Neuronal stem cell (in vitro differentiated cells): ENCODE results near the gene WSB1.

Experiments used
- DNase-seq: peaks from one replicate; pipeline ENCODE4 v3.0.0-alpha.2; 2013; ENCODE audit warnings: low spot score
- H2AFZ ChIP-seq: one replicate; pipeline ENCODE4 v1.6.1; 2013; ENCODE audit warnings: mild to moderate bottlenecking, low read length, inconsistent platforms
- H2AK5ac ChIP-seq: 2 replicates; pipeline ENCODE4 v1.6.1; 2013; ENCODE audit warnings: low read depth, mild to moderate bottlenecking, inconsistent platforms, low read length, moderate library complexity, mixed read lengths
- H2BK120ac ChIP-seq: 2 replicates; pipeline ENCODE4 v1.6.1; 2013; ENCODE audit warnings: low read depth, mild to moderate bottlenecking, inconsistent platforms, low read length, moderate library complexity, mixed read lengths
- H2BK12ac ChIP-seq: one replicate; pipeline ENCODE4 v1.6.1; 2013; ENCODE audit warnings: low read length, inconsistent platforms
- H2BK15ac ChIP-seq: 2 replicates; pipeline ENCODE4 v1.6.1; 2013; ENCODE audit warnings: mild to moderate bottlenecking, low read length, inconsistent platforms, mixed read lengths
- H2BK5ac ChIP-seq: one replicate; pipeline ENCODE4 v1.6.1; 2013; ENCODE audit warnings: inconsistent platforms, mild to moderate bottlenecking, low read length, moderate library complexity
- H3K14ac ChIP-seq: one replicate; pipeline ENCODE4 v1.6.1; 2013; ENCODE audit warnings: low read length, inconsistent platforms
- H3K18ac ChIP-seq: 2 replicates; pipeline ENCODE4 v1.6.1; 2013; ENCODE audit warnings: low read length, inconsistent platforms
- H3K23ac ChIP-seq: 2 replicates; pipeline ENCODE4 v1.6.1; 2013; ENCODE audit warnings: low read depth, mild to moderate bottlenecking, mixed read lengths, low read length, inconsistent platforms; ENCODE audit not compliant: poor library complexity
- H3K27ac ChIP-seq: replicated peaks from 3 replicates; pipeline ENCODE4 v1.5.1; 2013; ENCODE audit warnings: low read length, inconsistent platforms
- H3K27me3 ChIP-seq, 3 experiments: 2 replicates each; pipeline ENCODE4 v1.6.1; 2013; ENCODE audit warnings: low read length in 3 of 3, mild to moderate bottlenecking in 2 of 3, inconsistent platforms in 1 of 3, low read depth in 1 of 3, mixed read lengths in 1 of 3, moderate library complexity in 1 of 3; ENCODE audit not compliant: control insufficient read depth in 3 of 3, insufficient read depth in 3 of 3
- H3K36me3 ChIP-seq, 2 donors: replicated peaks in 1 of 2; 2 replicates each; pipeline ENCODE4 v1.6.1; 2013; ENCODE audit warnings: low read length in 2 of 2; ENCODE audit not compliant: control insufficient read depth in 2 of 2, insufficient read depth in 2 of 2
- H3K4ac ChIP-seq: 2 replicates; pipeline ENCODE4 v1.6.1; 2013; ENCODE audit warnings: inconsistent platforms, mild to moderate bottlenecking, low read length, moderate library complexity
- H3K4me1 ChIP-seq, 2 donors: 1 replicate in 1 of 2; 2 replicates in 1 of 2; pipeline ENCODE4 v1.6.1; 2013; ENCODE audit warnings: low read length in 2 of 2, low read depth in 1 of 2; ENCODE audit not compliant: control insufficient read depth in 2 of 2, insufficient read depth in 1 of 2
- H3K4me2 ChIP-seq: one replicate; pipeline ENCODE4 v1.6.1; 2013; ENCODE audit warnings: mild to moderate bottlenecking, low read length, inconsistent platforms; ENCODE audit not compliant: insufficient read depth, poor library complexity, severe bottlenecking
- H3K4me3 ChIP-seq, 2 donors: 2 replicates each; pipeline ENCODE4 v1.5.1; 2013; ENCODE audit warnings: low read length in 2 of 2, mild to moderate bottlenecking in 2 of 2, inconsistent platforms in 1 of 2, moderate library complexity in 1 of 2
- H3K79me1 ChIP-seq: one replicate; pipeline ENCODE4 v1.6.1; 2013; ENCODE audit warnings: low read depth, mild to moderate bottlenecking, inconsistent platforms, low read length, moderate library complexity
- H3K9ac ChIP-seq: one replicate; pipeline ENCODE4 v1.6.1; 2013; ENCODE audit warnings: mild to moderate bottlenecking, low read depth, low read length, inconsistent platforms; ENCODE audit not compliant: poor library complexity
- H3K9me3 ChIP-seq, 2 donors: replicated peaks in 1 of 2; 2 replicates each; pipeline versions ENCODE3 to v1.6.1; 2013; ENCODE audit warnings: low read length in 2 of 2, mild to moderate bottlenecking in 2 of 2, inconsistent platforms in 1 of 2, low read depth in 1 of 2, mixed read lengths in 1 of 2, moderate library complexity in 1 of 2; ENCODE audit not compliant: control insufficient read depth in 2 of 2, insufficient read depth in 1 of 2
- H4K8ac ChIP-seq: one replicate; pipeline ENCODE4 v1.6.1; 2013; ENCODE audit warnings: low read depth, mild to moderate bottlenecking, inconsistent platforms, low read length, moderate library complexity
- H4K91ac ChIP-seq: one replicate; pipeline ENCODE4 v1.6.1; 2013; ENCODE audit warnings: low read length, low read depth, mild to moderate bottlenecking, inconsistent platforms; ENCODE audit not compliant: poor library complexity
- WGBS, 2 donors: extraction: QIAGEN DNeasy Blood & Tissue Kit; methylation state at CpG; one replicate each; pipeline ENCODE4 v1.1.7; 2013; ENCODE audit warnings: missing lambda C conversion rate in 2 of 2, mixed read lengths in 1 of 2; ENCODE audit not compliant: insufficient read length in 2 of 2, insufficient replicate concordance in 1 of 2; ENCODE audit errors: extremely low coverage in 2 of 2; 5-methylcytosine and 5-hydroxymethylcytosine counted together

Gene WSB1

GRCh38 chr17:27333410-27333980, 39.6 kb downstream of the WSB1 start:
- Histone ChIP-seq H3K79me1 (no peaks in the 10 kb centered on the region), H3K27ac (no peak overlapping the region), H2BK15ac (no peak overlapping the region), H2BK12ac (no peak overlapping the region), H3K4ac (no peak overlapping the region), H2AFZ (peak overlapping the region; percentile 99), H4K8ac (no peak overlapping the region), H3K9me3 (no peaks in the 10 kb centered on the region), H3K36me3 (no peaks in the 10 kb centered on the region), H3K4me2 (peak overlapping the region; percentile 77), H2BK120ac (no peak overlapping the region), H3K4me1 (peaks cover 5 to 14% of the 10 kb centered on the region in 2 donors), H4K91ac (no peak overlapping the region), H3K23ac (no peak overlapping the region), H3K18ac (no peak overlapping the region), H2BK5ac (no peak overlapping the region), H3K14ac (no peak overlapping the region), H3K4me3 (peak overlapping the region; percentile 56 to 75), H3K9ac (no peak overlapping the region), H2AK5ac (no peak overlapping the region), H3K27me3 (no peaks in the 10 kb centered on the region)
- no CpG with 5 or more reads among the region's 11 CpGs for WGBS, 2 donors
- DNase-seq = no peak

- Histone ChIP-seq H3K4me3 (no peak overlapping the region), H3K9ac (no peak overlapping the region), H3K4ac (no peak overlapping the region), H2BK120ac (no peak overlapping the region), H2AFZ (no peak overlapping the region), H3K36me3 (no peaks in the 10 kb centered on the region), H3K4me2 (no peak overlapping the region), H2BK12ac (no peak overlapping the region), H3K27ac (no peak overlapping the region), H3K79me1 (no peaks in the 10 kb centered on the region), H3K9me3 (no peaks in the 10 kb centered on the region), H3K4me1 (peaks cover 8 to 15% of the 10 kb centered on the region in 2 donors), H2AK5ac (no peak overlapping the region), H3K14ac (no peak overlapping the region), H2BK5ac (no peak overlapping the region), H4K8ac (no peak overlapping the region), H3K27me3 (no peaks in the 10 kb centered on the region), H3K18ac (no peak overlapping the region), H3K23ac (no peak overlapping the region), H4K91ac (no peak overlapping the region), H2BK15ac (no peak overlapping the region)
- WGBS, 2 donors = no CpG with 5 or more reads among the region's 3 CpGs
- DNase-seq = no peak
These were observed 42.3 kb downstream of the WSB1 start for GRCh38 chr17:27336184-27336583.

GRCh38 chr17:27338536-27338985, 44.6 kb downstream of the WSB1 start:
- no peaks in the 10 kb centered on the region for H3K27me3 ChIP-seq
- H3K9me3 ChIP-seq = no peaks in the 10 kb centered on the region
- no peak overlapping the region for H3K4ac ChIP-seq
- no peak overlapping the region for H4K91ac ChIP-seq
- H3K18ac ChIP-seq = no peak overlapping the region
- H3K14ac ChIP-seq = no peak overlapping the region
- no peak overlapping the region for H3K27ac ChIP-seq
- no peak overlapping the region for H2BK120ac ChIP-seq
- no peak overlapping the region for H3K23ac ChIP-seq
- H2AFZ ChIP-seq = no peak overlapping the region
- H3K4me3 ChIP-seq = no peak overlapping the region
- H3K79me1 ChIP-seq = no peaks in the 10 kb centered on the region
- no peak overlapping the region for H3K9ac ChIP-seq
- no peak overlapping the region for H2AK5ac ChIP-seq
- DNase-seq = no peak
- H3K4me1 ChIP-seq = peaks cover 3 to 5% of the 10 kb centered on the region in 2 donors
- H2BK5ac ChIP-seq = no peak overlapping the region
- H4K8ac ChIP-seq = no peak overlapping the region
- WGBS, 2 donors = no CpG with 5 or more reads among the region's 9 CpGs
- H3K4me2 ChIP-seq = no peak overlapping the region
- H3K36me3 ChIP-seq = no peaks in the 10 kb centered on the region
- H2BK15ac ChIP-seq = no peak overlapping the region
- no peak overlapping the region for H2BK12ac ChIP-seq

GRCh38 chr17:27339198-27339835, 45.4 kb downstream of the WSB1 start:
- no peak overlapping the region for H2AFZ ChIP-seq
- H4K91ac ChIP-seq = no peak overlapping the region
- no peak overlapping the region for H3K4me3 ChIP-seq
- H3K4ac ChIP-seq = no peak overlapping the region
- no peak overlapping the region for H3K4me2 ChIP-seq
- H3K27ac ChIP-seq = no peak overlapping the region
- H3K14ac ChIP-seq = no peak overlapping the region
- no peak overlapping the region for H2BK5ac ChIP-seq
- H3K18ac ChIP-seq = no peak overlapping the region
- DNase-seq = no peak
- no peaks in the 10 kb centered on the region for H3K27me3 ChIP-seq
- H3K4me1 ChIP-seq = peaks cover 3 to 5% of the 10 kb centered on the region in 2 donors
- no peak overlapping the region for H2BK12ac ChIP-seq
- no peak overlapping the region for H3K9ac ChIP-seq
- no peak overlapping the region for H4K8ac ChIP-seq
- no CpG with 5 or more reads among the region's 9 CpGs for WGBS, 2 donors
- no peak overlapping the region for H2BK120ac ChIP-seq
- H2BK15ac ChIP-seq = no peak overlapping the region
- no peaks in the 10 kb centered on the region for H3K79me1 ChIP-seq
- no peaks in the 10 kb centered on the region for H3K9me3 ChIP-seq
- no peak overlapping the region for H3K23ac ChIP-seq
- no peaks in the 10 kb centered on the region for H3K36me3 ChIP-seq
- H2AK5ac ChIP-seq = no peak overlapping the region
